VCaP (cell line): ENCODE measurements around the gene CD99L2.

Experiments used
- H3K27ac ChIP-seq: fragments of 450-650 bp; 2 replicates; pipeline ENCODE4 v1.5.1; 2017
- CTCF ChIP-seq: fragments of 450-650 bp; conservative IDR thresholded peaks from 2 replicates; pipeline ENCODE4 v1.5.1; 2017; ENCODE audit warnings: mild to moderate bottlenecking, moderate library complexity

CD99L2 gene

GRCh38 chrX:150821971-150822370 lies 76.5 kb downstream of the CD99L2 start:
- no peak for TF ChIP-seq CTCF
- H3K27ac ChIP-seq = no peak overlapping the region

- TF ChIP-seq CTCF = no peak
- H3K27ac ChIP-seq = no peak overlapping the region
Measured at GRCh38 chrX:150813922-150814321, 84.5 kb downstream of the CD99L2 start.

GRCh38 chrX:150806827-150807226 lies 91.6 kb downstream of the CD99L2 start:
- no peak overlapping the region for H3K27ac ChIP-seq
- TF ChIP-seq CTCF = no peak

GRCh38 chrX:150805736-150806135 lies 92.7 kb downstream of the CD99L2 start:
- no peak overlapping the region for H3K27ac ChIP-seq
- no peak for TF ChIP-seq CTCF

GRCh38 chrX:150792949-150793527 lies 105.4 kb downstream of the CD99L2 start:
- no peak for TF ChIP-seq CTCF
- H3K27ac ChIP-seq = no peak overlapping the region

GRCh38 chrX:150790021-150790420 lies 108.4 kb downstream of the CD99L2 start:
- no peak for TF ChIP-seq CTCF

GRCh38 chrX:150781677-150782076 lies 116.8 kb downstream of the CD99L2 start:
- no peak for TF ChIP-seq CTCF
- H3K27ac ChIP-seq = no peak overlapping the region

More at GRCh38 chrX:150790021-150790420, 108.4 kb downstream of the CD99L2 start:
- no peak overlapping the region for H3K27ac ChIP-seq
